Heart left ventricle (tissue), 16 donors: ENCODE results near the gene CROCC. TPM values are rescaled to one million over a fixed set of nuclear protein-coding genes. Genes with fewer than 3 reads are reported as not detected.

Source experiments
- ATAC-seq, 4 donors: fragments of 200-7000 bp; cut with Tn5 transposase; one replicate each; pipeline ENCODE4 v1.9.1; 2020 to 2022; ENCODE audit warnings: moderate library complexity in 4 of 4, mild to moderate bottlenecking in 3 of 4, moderate number of reproducible peaks in 1 of 4
- DNase-seq, 5 donors: peaks; one replicate each; pipeline ENCODE4 v3.0.0-alpha.2; 2020
- H3K27ac ChIP-seq, 12 donors: fragments of 200-600 bp; sonication (generic) in 4 of 12; one replicate each; pipeline versions ENCODE4 v1.5.0 to v1.8.0; 2016 to 2022; ENCODE audit warnings: mild to moderate bottlenecking in 2 of 12
- H3K27me3 ChIP-seq, 9 donors: fragments of 200-600 bp; sonication (generic) in 2 of 9; one replicate each; pipeline versions ENCODE4 v1.5.1 to v1.8.0; 2016 to 2022; ENCODE audit warnings: mild to moderate bottlenecking in 3 of 9
- H3K36me3 ChIP-seq, 9 donors: fragments of 200-600 bp; sonication (generic) in 2 of 9; one replicate each; pipeline versions ENCODE4 v1.5.0 to v1.8.0; 2018 to 2022; ENCODE audit warnings: mild to moderate bottlenecking in 2 of 9
- H3K4me1 ChIP-seq, 12 donors: fragments of 200-600 bp; sonication (generic) in 4 of 12; one replicate each; pipeline versions ENCODE4 v1.5.0 to v1.8.0; 2016 to 2022; ENCODE audit warnings: mild to moderate bottlenecking in 3 of 12
- H3K4me3 ChIP-seq, 12 donors: fragments of 200-600 bp; sonication (generic) in 4 of 12; one replicate each; pipeline versions ENCODE4 v1.5.0 to v1.8.0; 2017 to 2022; ENCODE audit warnings: mild to moderate bottlenecking in 9 of 12, moderate library complexity in 4 of 12
- H3K9me3 ChIP-seq, 12 donors: fragments of 200-600 bp; sonication (generic) in 4 of 12; one replicate each; pipeline versions ENCODE4 v1.5.0 to v1.8.0; 2016 to 2022; ENCODE audit warnings: mild to moderate bottlenecking in 1 of 12
- CTCF ChIP-seq, 12 donors: fragments of 200-600 bp; sonication (generic) in 4 of 12; IDR thresholded peaks; one replicate each; pipeline versions ENCODE4 v1.5.0 to v1.8.0; 2018 to 2022; ENCODE audit warnings: antibody characterized with exemption in 12 of 12, mild to moderate bottlenecking in 5 of 12
- POLR2A ChIP-seq, 2 donors: fragments of 450-650 bp; IDR thresholded peaks; one replicate each; pipeline ENCODE4 v1.6.1; 2017; ENCODE audit warnings: antibody characterized with exemption in 2 of 2, mild to moderate bottlenecking in 2 of 2, moderate library complexity in 2 of 2
- WGBS, 4 donors: extraction: QIAGEN DNeasy Blood & Tissue Kit in 2 of 4; methylation state at CpG; one replicate each; pipeline versions ENCODE4 v1.1.5 to v1.1.7; 2013 to 2018; 5-methylcytosine and 5-hydroxymethylcytosine counted together
- intact Hi-C, 10 donors: fragments of 100-400 bp; cut with DNase I; formaldehyde crosslinking; loops; one replicate each; pipeline versions ENCODE4 v1.11.1 to v1.14.2; 2022
- polyA plus RNA-seq, 2 donors: library from polyadenylated mRNA; stranded (reverse); fragments of 200-250 nt; gene quantifications; one replicate each; pipeline ENCODE4 v1.2.3, GENCODE V29; 2013
- total RNA-seq, 9 donors: library from RNA; depleted of rRNA in 2 of 9; stranded (reverse); fragments of >200 nt in 2 of 9; fragmentation: NEBNext Ultra II Directional in 3 of 9; extraction: Animal tissue kit (Norgen Biotek cat#: 25700) in 3 of 9; gene quantifications; one replicate each; pipeline versions ENCODE4 v1.1.0 to v1.2.4, GENCODE V29; 2016 to 2023
- donor health status: ischemic (EF 13 %, LVEDD 7.1; RV severe dilation, severe dysfunction).
- donor health status: healthy with polysubstance abuse.
- donor health status: DM: no; HTN: yes; CAD: no.
- donor health status: DM: no; HTN: no; CAD: no.
- donor health status: ischemic (EF 25% LVEDD 6.9; RV normal size, moderate dysfunction).
- donor health status: ischemic (EF 25% LVEDD 5.7; RV mildly dilated, moderate dysfunction).
- donor health status: healthy.
- donor health status: DM: yes; HTN: yes; CAD: no.
- donor health status: ischemic (EF 35%, LVEDD 5.7; RV mildly dilated, moderate dysfunction).
- donor health status: nonischemic (EF 11% LVEDD 7.7; RV severe dilation, severe dysfunction).
- donor health status: DM: yes; HTN: yes; CAD: no.
- donor health status: PGD.
- donor health status: ischemic (EF 29% LVEDD 5.4; RV normal size, mild dysfunction).
- donor health status: nonischemic (EF 23%, LVEDD 6.1; RV moderate dilation, normal function).

The CROCC gene
- total and polyA plus RNA-seq, 11 donors = 3.9 to 17.0 (median 7.6) TPM

DNA sequence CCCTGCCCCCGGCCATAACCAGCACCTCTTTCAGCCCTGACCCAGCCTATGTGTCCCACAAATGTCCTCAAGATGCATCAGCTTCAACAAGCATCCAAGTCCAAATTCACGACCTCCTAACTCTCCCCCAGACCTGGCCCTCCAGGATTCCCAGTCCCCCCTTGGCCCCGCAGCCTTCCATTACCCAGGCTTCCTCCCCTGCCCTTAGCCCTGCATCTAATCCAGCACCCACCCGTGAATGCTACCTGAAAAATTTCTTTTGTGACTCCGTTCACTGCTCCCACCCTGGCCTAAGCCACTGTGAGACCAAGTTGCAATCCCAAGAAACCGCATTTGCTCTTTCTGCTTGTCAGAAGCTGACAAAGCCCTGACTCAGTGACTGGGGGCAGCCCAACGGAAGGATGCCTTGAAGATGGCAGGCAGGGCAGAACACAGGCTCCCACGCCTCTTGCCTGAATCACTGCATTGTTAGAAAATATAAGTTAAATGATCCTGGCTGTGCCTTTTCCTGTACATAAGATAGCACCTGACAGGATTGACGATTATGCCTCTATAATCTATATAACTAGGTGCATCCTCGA, 59.6 kb downstream of the CROCC start:
- H3K4me1 ChIP-seq = peaks cover 0 to 29% (median 17%) of the 10 kb centered on the region in 12 donors
- ATAC-seq (no peak), DNase-seq (no peak)
- H3K9me3 ChIP-seq = no peaks in the 10 kb centered on the region
- H3K27ac ChIP-seq = no peak overlapping the region
- no peak for TF ChIP-seq POLR2A (IDR thresholded peaks at IDR 0.05)
- TF ChIP-seq CTCF (IDR thresholded peaks at IDR 0.05) = no peak
- H3K27me3 ChIP-seq = peaks cover 0 to 23% (median 0%) of the 10 kb centered on the region in 9 donors
- 86 to 93% (median 89%) methylated on average over 10 of the region's 10 CpGs for WGBS, 4 donors
- intact Hi-C loops = loop anchor here in 1 of 10 donors (2.0 kb wide), 1 partner anchor 33 kb away; no protein-coding TSS in a partner anchor
- no peak overlapping the region for H3K4me3 ChIP-seq
- peaks cover 0 to 8% (median 5%) of the 10 kb centered on the region in 9 donors for H3K36me3 ChIP-seq

GRCh38 chr1:16982902-16983301, 61.2 kb downstream of the CROCC start:
- 71 to 92% (median 83%) methylated on average over 11 of the region's 11 CpGs for WGBS, 4 donors
- intact Hi-C loops = no loop called here
- DNase-seq (no peak), ATAC-seq (no peak)
- Histone ChIP-seq H3K27ac (no peak overlapping the region), H3K4me1 (peaks cover 0 to 29% (median 17%) of the 10 kb centered on the region in 12 donors), H3K27me3 (peaks cover 0 to 23% (median 0%) of the 10 kb centered on the region in 9 donors), H3K4me3 (no peak overlapping the region), H3K9me3 (no peaks in the 10 kb centered on the region), H3K36me3 (peaks cover 0 to 24% (median 15%) of the 10 kb centered on the region in 9 donors)
- TF ChIP-seq CTCF (IDR thresholded peaks at IDR 0.05) (no peak), POLR2A (IDR thresholded peaks at IDR 0.05) (no peak)

- no peak overlapping the region for H3K27ac ChIP-seq
- H3K4me3 ChIP-seq = no peak overlapping the region
- no peak for ATAC-seq
- peaks cover 0 to 30% (median 20%) of the 10 kb centered on the region in 9 donors for H3K36me3 ChIP-seq
- intact Hi-C loops = no loop called here
- WGBS, 4 donors = 91 to 100% (median 97%) methylated on average over 4 of the region's 4 CpGs
- H3K4me1 ChIP-seq = peaks cover 0 to 24% (median 13%) of the 10 kb centered on the region in 12 donors
- H3K9me3 ChIP-seq = no peaks in the 10 kb centered on the region
- DNase-seq = no peak
- TF ChIP-seq POLR2A (IDR thresholded peaks at IDR 0.05) (no peak), CTCF (IDR thresholded peaks at IDR 0.05) (no peak)
- H3K27me3 ChIP-seq = peaks cover 0 to 23% (median 0%) of the 10 kb centered on the region in 9 donors
Observed at GRCh38 chr1:16983649-16984048, 61.9 kb downstream of the CROCC start.

GRCh38 chr1:16984717-16985116, 63.0 kb downstream of the CROCC start:
- H3K27ac ChIP-seq = no peak overlapping the region
- ATAC-seq = peak in 3 of 4 donors; percentile 61 to 74 (median 65)
- intact Hi-C loops = no loop called here
- H3K9me3 ChIP-seq = no peaks in the 10 kb centered on the region
- peaks cover 0 to 13% (median 0%) of the 10 kb centered on the region in 9 donors for H3K27me3 ChIP-seq
- H3K4me1 ChIP-seq = peaks cover 0 to 14% (median 3%) of the 10 kb centered on the region in 12 donors
- peaks cover 0 to 40% (median 28%) of the 10 kb centered on the region in 9 donors for H3K36me3 ChIP-seq
- WGBS, 4 donors = 34 to 41% (median 37%) methylated on average over 3 to 7 of the region's 7 CpGs
- peak; percentile 54 to 82 (median 62) for DNase-seq
- TF ChIP-seq POLR2A (IDR thresholded peaks at IDR 0.05) (no peak), CTCF (IDR thresholded peaks at IDR 0.05) (no peak)
- H3K4me3 ChIP-seq = no peak overlapping the region
